Activated B cell treated with CpG ODN at 0.5 μM for 24 hours (primary cell): Measurements from ENCODE around the gene ZNF283. TPM values are rescaled to one million over a fixed set of nuclear protein-coding genes. Genes with fewer than 3 reads are reported as not detected.
A peak's percentile ranks its signal among the peaks of the same experiment; 100 is the strongest.
"Not testable (repeated sequence)": the region's sequence is repeated elsewhere in the genome, so short reads cannot be mapped to it uniquely, and the experiment has no call there.

Experiments used
- ATAC-seq: fragments of 200-7000 bp; cut with Tn5 transposase; one replicate; pipeline ENCODE4 v1.10.0; 2021; ENCODE audit warnings: low read depth, mild to moderate bottlenecking, moderate library complexity
- CTCF ChIA-PET: fragments of 350-600 bp; sonication (Branson Sonifier 250); formaldehyde crosslinking; loops from one replicate; lab custom pipeline; 2021; ENCODE audit warnings: antibody characterized with exemption; lab: Charles Lee
- POLR2A ChIA-PET: fragments of 350-600 bp; sonication (Branson Sonifier 250); formaldehyde crosslinking; loops from one replicate; lab custom pipeline; 2021; ENCODE audit warnings: antibody characterized with exemption; lab: Charles Lee
- DNase-seq: peaks from one replicate; pipeline ENCODE4 v3.0.0; 2022
- H3K27ac Mint-ChIP-seq: one replicate; pipeline ENCODE4 v1.8.0; 2020; ENCODE audit warnings: mixed read lengths
- H3K27me3 Mint-ChIP-seq: one replicate; pipeline ENCODE4 v1.8.0; 2021; ENCODE audit warnings: mixed read lengths
- H3K36me3 Mint-ChIP-seq: one replicate; pipeline ENCODE4 v1.8.0; 2021; ENCODE audit warnings: low read depth, mixed read lengths
- H3K4me1 Mint-ChIP-seq: one replicate; pipeline ENCODE4 v1.8.0; 2021; ENCODE audit warnings: mixed read lengths
- H3K4me3 Mint-ChIP-seq: one replicate; pipeline ENCODE4 v1.8.0; 2020; ENCODE audit warnings: mild to moderate bottlenecking, mixed read lengths
- H3K9me3 Mint-ChIP-seq: one replicate; pipeline ENCODE4 v1.8.0; 2020; ENCODE audit warnings: mixed read lengths
- CTCF ChIP-seq: fragments of 200-600 bp; IDR thresholded peaks from one replicate; pipeline ENCODE4 v1.8.0; 2022; ENCODE audit warnings: antibody characterized with exemption, mild to moderate bottlenecking
- intact Hi-C: fragments of 100-400 bp; cut with micrococcal nuclease; formaldehyde crosslinking; loops from one replicate; pipeline ENCODE4 v1.15.1; 2024
- total RNA-seq: library from RNA; stranded (reverse); gene quantifications from 2 replicates; pipeline ENCODE4 v1.2.3, GENCODE V29; 2022

ZNF283 gene
- total RNA-seq, 1 donor from 2014 or later: 13.0 TPM

GRCh38 chr19:43820884-43821215, 6.3 kb upstream of the ZNF283 start:
- intact Hi-C loops: no loop called here
- Mint-ChIP-seq H3K27ac (no peak overlapping the region), H3K4me1 (peaks cover 8% of the 10 kb centered on the region), H3K27me3 (peaks cover 35% of the 10 kb centered on the region), H3K36me3 (no peaks in the 10 kb centered on the region), H3K4me3 (peak overlapping the region; percentile 78), H3K9me3 (no peaks in the 10 kb centered on the region)
- POLR2A ChIA-PET: no interaction called here
- CTCF ChIA-PET: no interaction called here
- TF ChIP-seq CTCF: no peak
- DNase-seq (no peak), ATAC-seq (no peak)

GRCh38 chr19:43823856-43824255, 3.3 kb upstream of the ZNF283 start:
- Mint-ChIP-seq H3K27me3 (peaks cover 24% of the 10 kb centered on the region), H3K4me1 (peaks cover 24% of the 10 kb centered on the region)
- DNase-seq, POLR2A ChIA-PET, ATAC-seq, H3K36me3 Mint-ChIP-seq, H3K27ac Mint-ChIP-seq, intact Hi-C loops, H3K4me3 Mint-ChIP-seq, CTCF ChIA-PET, H3K9me3 Mint-ChIP-seq: not testable (repeated sequence)

GRCh38 chr19:43824572-43824971, 2.5 kb upstream of the ZNF283 start:
- peaks cover 19% of the 10 kb centered on the region for H3K27me3 Mint-ChIP-seq
- peaks cover 24% of the 10 kb centered on the region for H3K4me1 Mint-ChIP-seq
- H3K9me3 Mint-ChIP-seq, POLR2A ChIA-PET, ATAC-seq, DNase-seq, H3K27ac Mint-ChIP-seq, intact Hi-C loops, CTCF ChIA-PET, H3K4me3 Mint-ChIP-seq: not testable (repeated sequence)
- H3K36me3 Mint-ChIP-seq: peaks cover 15% of the 10 kb centered on the region

GRCh38 chr19:43839139-43839538, 12.0 kb downstream of the ZNF283 start:
- POLR2A ChIA-PET: no interaction called here
- CTCF ChIA-PET: no interaction called here
- Mint-ChIP-seq H3K4me3 (no peak overlapping the region), H3K9me3 (peaks cover 44% of the 10 kb centered on the region), H3K27me3 (no peaks in the 10 kb centered on the region), H3K27ac (no peak overlapping the region), H3K36me3 (peaks cover 88% of the 10 kb centered on the region), H3K4me1 (no peaks in the 10 kb centered on the region)
- DNase-seq (no peak), ATAC-seq (no peak)
- intact Hi-C loops: no loop called here
- no peak for TF ChIP-seq CTCF

GRCh38 chr19:43842007-43842406, 14.9 kb downstream of the ZNF283 start:
- H3K27ac Mint-ChIP-seq: no peak overlapping the region
- ChIA-PET CTCF (no interaction called here), POLR2A (no interaction called here)
- intact Hi-C loops: no loop called here
- no peaks in the 10 kb centered on the region for H3K27me3 Mint-ChIP-seq
- H3K4me1 Mint-ChIP-seq: no peaks in the 10 kb centered on the region
- H3K36me3 Mint-ChIP-seq: peaks cover 88% of the 10 kb centered on the region
- TF ChIP-seq CTCF: no peak
- no peak for DNase-seq
- no peak overlapping the region for H3K4me3 Mint-ChIP-seq
- H3K9me3 Mint-ChIP-seq: peaks cover 40% of the 10 kb centered on the region
- ATAC-seq: no peak

- H3K36me3 Mint-ChIP-seq: peaks cover 72% of the 10 kb centered on the region
- no peaks in the 10 kb centered on the region for H3K27me3 Mint-ChIP-seq
- ChIA-PET POLR2A (interaction anchor here (0.7 kb wide), 1 partner anchor 74 kb away, joined by 4 read pairs; no protein-coding TSS in a partner anchor), CTCF (no interaction called here)
- no peaks in the 10 kb centered on the region for H3K4me1 Mint-ChIP-seq
- ATAC-seq (no peak), DNase-seq (no peak)
- no peak for TF ChIP-seq CTCF
- intact Hi-C loops: no loop called here
- peaks cover 33% of the 10 kb centered on the region for H3K9me3 Mint-ChIP-seq
- H3K27ac Mint-ChIP-seq: no peak overlapping the region
- H3K4me3 Mint-ChIP-seq: no peak overlapping the region
Observed at GRCh38 chr19:43847246-43847645, 20.1 kb downstream of the ZNF283 start.
